Psoas muscle (tissue), 8 donors: Measurements from ENCODE around the gene E2F6. TPM values are rescaled to one million over a fixed set of nuclear protein-coding genes. Genes with fewer than 3 reads are reported as not detected.

Source experiments
- ATAC-seq, 4 donors: fragments of 200-7000 bp; cut with Tn5 transposase; one replicate each; pipeline ENCODE4 v1.9.1; 2020; ENCODE audit warnings: moderate library complexity in 3 of 4, mild to moderate bottlenecking in 2 of 4
- DNase-seq, 2 donors: peaks; one replicate each; pipeline ENCODE4 v3.0.0-alpha.2; 2020
- H3K27ac ChIP-seq: fragments of 200-600 bp; one replicate; pipeline ENCODE4 v1.8.0; 2022
- H3K27me3 ChIP-seq, 3 donors: fragments of 200-600 bp in 1 of 3; one replicate each; pipeline versions ENCODE4 v1.6.1 to v1.8.0; 2013 to 2022; ENCODE audit warnings: low read length in 2 of 3, mild to moderate bottlenecking in 2 of 3, moderate library complexity in 1 of 3; ENCODE audit not compliant: insufficient read depth in 3 of 3
- H3K36me3 ChIP-seq, 2 donors: fragments of 200-600 bp in 1 of 2; one replicate each; pipeline versions ENCODE4 v1.6.1 to v1.8.0; 2013 to 2022; ENCODE audit warnings: low read depth in 1 of 2, mild to moderate bottlenecking in 1 of 2, moderate library complexity in 1 of 2; ENCODE audit not compliant: insufficient read depth in 1 of 2
- H3K4me1 ChIP-seq: fragments of 200-600 bp; one replicate; pipeline ENCODE4 v1.8.0; 2022
- H3K4me3 ChIP-seq: fragments of 200-600 bp; one replicate; pipeline ENCODE4 v1.8.0; 2022; ENCODE audit warnings: mild to moderate bottlenecking
- H3K9me3 ChIP-seq: fragments of 200-600 bp; one replicate; pipeline ENCODE4 v1.8.0; 2022
- CTCF ChIP-seq: fragments of 200-600 bp; IDR thresholded peaks from one replicate; pipeline ENCODE4 v1.8.0; 2022; ENCODE audit warnings: antibody characterized with exemption
- WGBS, 3 donors: extraction: QIAGEN DNeasy Blood & Tissue Kit; methylation state at CpG; one replicate each; pipeline versions ENCODE4 v1.1.6 to v1.1.7; 2013; 5-methylcytosine and 5-hydroxymethylcytosine counted together
- intact Hi-C, 2 donors: fragments of 100-400 bp; cut with DNase I; formaldehyde crosslinking; loops; one replicate each; pipeline versions ENCODE4 v1.11.0 to v1.14.2; 2022
- polyA plus RNA-seq, 3 donors: library from polyadenylated mRNA; stranded (reverse); fragments of 200-250 nt; gene quantifications; one replicate each; pipeline ENCODE4 v1.2.3, GENCODE V29; 2013
- total RNA-seq, 4 donors: library from RNA; stranded (reverse); fragmentation: NEBNext Ultra II Directional in 2 of 4; extraction: Animal tissue kit (Norgen Biotek cat#: 25700) in 2 of 4; gene quantifications; one replicate each; pipeline versions ENCODE4 v1.2.1 to v1.2.4, GENCODE V29; 2021 to 2023
- donor health status: healthy with polysubstance abuse.
- donor health status: DM: no; HTN: no; CAD: no; lungs with moderate emphysema.
- donor health status: Bipolar disorder and iron deficiency.
- donor health status: healthy.
- donor health status: DM: yes; HTN: yes; CAD: no.
- donor health status: DM: no; HTN: no; CAD: no.
- donor health status: DM: no; HTN: no; CAD: no.
- donor health status: DM: yes; HTN: yes; CAD: no.

Gene E2F6
- total and polyA plus RNA-seq, 7 donors: 19.5 to 56.4 (median 31.3) TPM

- ATAC-seq (no peak), DNase-seq (no peak)
- intact Hi-C loops: no loop called here
- 76 to 88% (median 83%) methylated on average over 5 of the region's 5 CpGs for WGBS, 3 donors
- Histone ChIP-seq H3K27me3 (no peaks in the 10 kb centered on the region), H3K9me3 (no peaks in the 10 kb centered on the region), H3K27ac (no peak overlapping the region), H3K36me3 (no peaks in the 10 kb centered on the region), H3K4me3 (no peak overlapping the region), H3K4me1 (no peaks in the 10 kb centered on the region)
- no peak for TF ChIP-seq CTCF
These were observed 47.4 kb upstream of the E2F6 start for GRCh38 chr2:11513319-11513718.

GRCh38 chr2:11512431-11512830 is 46.5 kb upstream of the E2F6 start:
- DNase-seq (no peak), ATAC-seq (no peak)
- intact Hi-C loops: no loop called here
- H3K4me1 ChIP-seq: peaks cover 3% of the 10 kb centered on the region
- no peaks in the 10 kb centered on the region for H3K27me3 ChIP-seq
- no peaks in the 10 kb centered on the region for H3K36me3 ChIP-seq
- no peak overlapping the region for H3K4me3 ChIP-seq
- TF ChIP-seq CTCF: no peak
- no peaks in the 10 kb centered on the region for H3K9me3 ChIP-seq
- no peak overlapping the region for H3K27ac ChIP-seq
- 67 to 75% (median 68%) methylated on average over 5 of the region's 5 CpGs for WGBS, 3 donors

- Histone ChIP-seq H3K36me3 (no peaks in the 10 kb centered on the region), H3K4me1 (peaks cover 17% of the 10 kb centered on the region), H3K27me3 (no peaks in the 10 kb centered on the region), H3K27ac (no peak overlapping the region), H3K9me3 (no peaks in the 10 kb centered on the region), H3K4me3 (no peak overlapping the region)
- WGBS, 3 donors: 81 to 92% (median 87%) methylated on average over 3 of the region's 3 CpGs
- ATAC-seq (no peak), DNase-seq (no peak)
- intact Hi-C loops: no loop called here
- TF ChIP-seq CTCF: no peak
These were observed 43.8 kb upstream of the E2F6 start for GRCh38 chr2:11509657-11510360.

DNA sequence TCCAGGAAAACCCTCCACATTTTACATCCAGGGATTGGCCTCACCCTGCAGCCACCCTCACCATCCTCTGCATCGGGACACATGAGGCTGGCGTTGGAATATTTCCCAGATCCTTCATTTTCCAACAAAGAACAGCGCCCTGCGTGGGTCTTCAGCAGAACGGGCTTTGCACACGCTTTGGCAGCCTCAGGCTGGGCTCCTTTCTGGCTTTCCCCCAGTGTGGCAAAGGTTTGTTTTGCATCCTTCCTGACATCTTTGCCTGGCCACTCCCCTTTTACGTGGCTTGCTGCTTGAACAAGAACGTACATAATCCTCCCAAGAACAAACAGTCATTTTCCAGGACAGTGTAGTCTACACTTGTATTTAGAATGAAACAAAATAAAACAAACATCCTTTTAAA is 42.3 kb upstream of the E2F6 start:
- ATAC-seq (no peak), DNase-seq (no peak)
- TF ChIP-seq CTCF: no peak
- peaks cover 17% of the 10 kb centered on the region for H3K4me1 ChIP-seq
- no peaks in the 10 kb centered on the region for H3K27me3 ChIP-seq
- H3K4me3 ChIP-seq: no peak overlapping the region
- WGBS, 3 donors: 66 to 80% (median 74%) methylated on average over 8 of the region's 8 CpGs
- intact Hi-C loops: no loop called here
- peaks cover 4% of the 10 kb centered on the region for H3K9me3 ChIP-seq
- no peaks in the 10 kb centered on the region for H3K36me3 ChIP-seq
- H3K27ac ChIP-seq: no peak overlapping the region

DNA sequence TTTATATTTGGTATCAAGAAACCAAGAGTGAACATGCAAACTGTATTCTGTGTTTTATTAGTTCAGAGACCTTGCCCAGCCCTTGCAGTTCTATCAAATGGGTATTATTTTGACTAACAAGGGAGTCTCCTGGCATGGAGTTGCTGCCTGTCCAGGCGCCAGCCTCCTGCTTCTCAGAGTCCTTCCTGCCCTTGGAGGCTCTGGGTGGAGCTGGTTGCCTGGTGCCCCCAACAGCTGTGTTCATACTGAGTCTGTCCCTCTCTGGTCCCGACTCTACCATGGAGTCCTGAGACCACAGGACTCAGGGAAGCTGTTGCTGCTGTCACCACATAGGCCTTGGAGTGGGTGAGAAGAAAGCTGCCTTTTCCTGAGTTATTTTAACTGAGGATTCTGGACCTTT is 41.6 kb upstream of the E2F6 start:
- Histone ChIP-seq H3K9me3 (peaks cover 8% of the 10 kb centered on the region), H3K4me1 (peaks cover 17% of the 10 kb centered on the region), H3K27ac (no peak overlapping the region), H3K4me3 (no peak overlapping the region), H3K27me3 (no peaks in the 10 kb centered on the region), H3K36me3 (no peaks in the 10 kb centered on the region)
- no peak for TF ChIP-seq CTCF
- intact Hi-C loops: no loop called here
- ATAC-seq (no peak), DNase-seq (no peak)
- 44 to 65% (median 58%) methylated on average over 2 of the region's 2 CpGs for WGBS, 3 donors
